ENCODE data around the gene SOCS7.
A peak's percentile ranks its signal among the peaks of the same experiment; 100 is the strongest.

Gene SOCS7

GRCh38 chr17:38329284-38329683, 22.4 kb upstream of the SOCS7 start:
- H3K4me3 ChIP-seq (ENCODE audit: low read length): no peak overlapping the region
- no peak for DNase-seq (ENCODE audit: low read depth)
- no peak for TF ChIP-seq CTCF (IDR thresholded peaks at IDR 0.05; ENCODE audit: insufficient read depth, low read depth, low read length, missing control alignments)

- H3K4me3 ChIP-seq (ENCODE audit: low read length): no peak overlapping the region
- DNase-seq (ENCODE audit: low read depth): no peak
- no peak for TF ChIP-seq CTCF (IDR thresholded peaks at IDR 0.05; ENCODE audit: insufficient read depth, low read depth, low read length, missing control alignments)
Observed at GRCh38 chr17:38329808-38330730, 21.6 kb upstream of the SOCS7 start.

GRCh38 chr17:38330941-38331411, 20.7 kb upstream of the SOCS7 start:
- TF ChIP-seq CTCF (IDR thresholded peaks at IDR 0.05; ENCODE audit: insufficient read depth, low read depth, low read length, missing control alignments): no peak
- H3K4me3 ChIP-seq (ENCODE audit: low read length): no peak overlapping the region
- DNase-seq (ENCODE audit: low read depth): no peak

GRCh38 chr17:38332735-38333134, 18.9 kb upstream of the SOCS7 start:
- no peak for DNase-seq (ENCODE audit: low read depth)
- no peak overlapping the region for H3K4me3 ChIP-seq (ENCODE audit: low read length)
- no peak for TF ChIP-seq CTCF (IDR thresholded peaks at IDR 0.05; ENCODE audit: insufficient read depth, low read depth, low read length, missing control alignments)

- peak; percentile 40 for DNase-seq (ENCODE audit: low read depth)
- no peak overlapping the region for H3K4me3 ChIP-seq (ENCODE audit: low read length)
Observed at GRCh38 chr17:38333635-38334295, 17.9 kb upstream of the SOCS7 start.

More at GRCh38 chr17:38333635-38334295, 17.9 kb upstream of the SOCS7 start:
- peak; percentile 76 for TF ChIP-seq CTCF (IDR thresholded peaks at IDR 0.05; ENCODE audit: insufficient read depth, low read depth, low read length, missing control alignments)
